ENCODE results near the gene HAPLN3. TPM values are rescaled to one million over a fixed set of nuclear protein-coding genes. Genes with fewer than 3 reads are reported as not detected.
A peak's percentile ranks its signal among the peaks of the same experiment; 100 is the strongest.

Gene HAPLN3
- total RNA-seq, 4 donors from 2014 or later, result 3.6 to 14.0 (median 5.8) TPM

- no peaks in the 10 kb centered on the region for H3K9me3 ChIP-seq
- H3K27ac ChIP-seq, result peak within 1 kb of the TSS; percentile 30 to 77 (median 76)
- TF ChIP-seq CTCF (IDR thresholded peaks at IDR 0.05) (peak in 1 of 6 experiments; percentile 6), POLR2A (IDR thresholded peaks at IDR 0.05) (peak in 1 of 2 donors; percentile 66)
- peak; percentile 66 to 67 for DNase-seq
- WGBS, 2 donors, result 2% methylated on average over 22 to 44 of the region's 67 CpGs
- no peaks in the 10 kb centered on the region for H3K36me3 ChIP-seq
- intact Hi-C loops (cut with DNase I), result no loop called here
- peaks cover 0 to 24% of the 10 kb centered on the region in 2 donors for H3K4me1 ChIP-seq
- peak within 1 kb of the TSS; percentile 47 to 68 (median 67) for H3K4me3 ChIP-seq (replicated peaks in 1 of 3)
- H3K27me3 ChIP-seq, result no peaks in the 10 kb centered on the region
Measured at GRCh38 chr15:88913017-88913849, 17.9 kb upstream of the HAPLN3 start, which contains the start of gene MFGE8. Gene MFGE8, minus strand, starts transcription at chr15:88913379. Its CDS starts 60 bp downstream, at chr15:88913319.

- TF ChIP-seq CTCF (IDR thresholded peaks at IDR 0.05), result no peak
- TF ChIP-seq POLR2A (IDR thresholded peaks at IDR 0.05), result no peak
- H3K4me1 ChIP-seq, result peaks cover 0 to 24% of the 10 kb centered on the region in 2 donors
- peak in 1 of 2 donors; percentile 10 for DNase-seq
Measured at GRCh38 chr15:88912500-88912921, 17.2 kb upstream of the HAPLN3 start.

GRCh38 chr15:88911766-88912118 is 16.4 kb upstream of the HAPLN3 start:
- intact Hi-C loops (cut with DNase I), result no loop called here
- H3K27me3 ChIP-seq, result no peaks in the 10 kb centered on the region
- peaks cover 0 to 24% of the 10 kb centered on the region in 2 donors for H3K4me1 ChIP-seq
- no peaks in the 10 kb centered on the region for H3K36me3 ChIP-seq
- H3K4me3 ChIP-seq (replicated peaks in 1 of 3), result peak overlapping the region in 1 of 3 donors; percentile 68
- DNase-seq, result peak; percentile 24 to 31
- no peak for TF ChIP-seq CTCF (IDR thresholded peaks at IDR 0.05)
- WGBS, 2 donors, result 53 to 70% methylated on average over 5 of the region's 5 CpGs
- peak overlapping the region in 2 of 3 donors; percentile 76 to 77 for H3K27ac ChIP-seq
- no peaks in the 10 kb centered on the region for H3K9me3 ChIP-seq

More at GRCh38 chr15:88912500-88912921, 17.2 kb upstream of the HAPLN3 start:
- 8 to 15% methylated on average over 13 to 14 of the region's 20 CpGs for WGBS, 2 donors
- H3K4me3 ChIP-seq (replicated peaks in 1 of 3), result peak overlapping the region; percentile 47 to 68 (median 67)
- no peaks in the 10 kb centered on the region for H3K27me3 ChIP-seq
- no peaks in the 10 kb centered on the region for H3K9me3 ChIP-seq
- intact Hi-C loops (cut with DNase I), result no loop called here
- no peaks in the 10 kb centered on the region for H3K36me3 ChIP-seq
- H3K27ac ChIP-seq, result peak overlapping the region; percentile 30 to 77 (median 76)

- no peaks in the 10 kb centered on the region for H3K9me3 ChIP-seq
- 68 to 74% methylated on average over 12 of the region's 12 CpGs for WGBS, 2 donors
- no peak overlapping the region for H3K27ac ChIP-seq
- H3K4me3 ChIP-seq (replicated peaks in 1 of 3), result no peak overlapping the region
- H3K27me3 ChIP-seq, result no peaks in the 10 kb centered on the region
- H3K36me3 ChIP-seq, result no peaks in the 10 kb centered on the region
- peaks cover 0 to 24% of the 10 kb centered on the region in 2 donors for H3K4me1 ChIP-seq
- intact Hi-C loops (cut with DNase I), result loop anchor here (10.0 kb wide), 1 partner anchor 105 kb away; no protein-coding TSS in a partner anchor
- DNase-seq, result peak; percentile 70 to 76
- TF ChIP-seq CTCF (IDR thresholded peaks at IDR 0.05) (no peak), POLR2A (IDR thresholded peaks at IDR 0.05) (no peak)
Measured at GRCh38 chr15:88909956-88910831, 14.8 kb upstream of the HAPLN3 start.
